Measurements from ENCODE around the gene URB2. TPM values are rescaled to one million over a fixed set of nuclear protein-coding genes. Genes with fewer than 3 reads are reported as not detected.

Gene URB2
- total RNA-seq, 1 donor from 2014 or later = 9.0 TPM

GRCh38 chr1:229689273-229689672 lies 63.2 kb downstream of the URB2 start:
- Mint-ChIP-seq H3K4me1 (ENCODE audit: low read depth, unreplicated experiment) (peaks cover 16% of the 10 kb centered on the region), H3K36me3 (ENCODE audit: unreplicated experiment) (peaks cover 20% of the 10 kb centered on the region), H3K27me3 (ENCODE audit: unreplicated experiment) (peaks cover 11% of the 10 kb centered on the region), H3K9me3 (ENCODE audit: unreplicated experiment) (peaks cover 18% of the 10 kb centered on the region), H3K4me3 (ENCODE audit: unreplicated experiment) (no peak overlapping the region), H3K27ac (ENCODE audit: unreplicated experiment) (no peak overlapping the region)
- TF ChIP-seq CTCF (IDR thresholded peaks at IDR 0.05; ENCODE audit: partially characterized antibody, unreplicated experiment) = no peak
- DNase-seq = no peak

- Mint-ChIP-seq H3K36me3 (ENCODE audit: unreplicated experiment) (peaks cover 14% of the 10 kb centered on the region), H3K4me1 (ENCODE audit: low read depth, unreplicated experiment) (peaks cover 23% of the 10 kb centered on the region)
Observed at GRCh38 chr1:229689904-229690303, 63.9 kb downstream of the URB2 start.

GRCh38 chr1:229690662-229691061 lies 64.6 kb downstream of the URB2 start:
- no peak overlapping the region for H3K27ac Mint-ChIP-seq (ENCODE audit: unreplicated experiment)
- H3K36me3 Mint-ChIP-seq (ENCODE audit: unreplicated experiment) = peaks cover 6% of the 10 kb centered on the region
- H3K9me3 Mint-ChIP-seq (ENCODE audit: unreplicated experiment) = peaks cover 23% of the 10 kb centered on the region
- H3K27me3 Mint-ChIP-seq (ENCODE audit: unreplicated experiment) = peaks cover 20% of the 10 kb centered on the region
- H3K4me1 Mint-ChIP-seq (ENCODE audit: low read depth, unreplicated experiment) = peaks cover 30% of the 10 kb centered on the region
- DNase-seq = no peak
- H3K4me3 Mint-ChIP-seq (ENCODE audit: unreplicated experiment) = no peak overlapping the region
- no peak for TF ChIP-seq CTCF (IDR thresholded peaks at IDR 0.05; ENCODE audit: partially characterized antibody, unreplicated experiment)

More at GRCh38 chr1:229689904-229690303, 63.9 kb downstream of the URB2 start:
- DNase-seq = no peak
- no peak overlapping the region for H3K27ac Mint-ChIP-seq (ENCODE audit: unreplicated experiment)
- peaks cover 21% of the 10 kb centered on the region for H3K9me3 Mint-ChIP-seq (ENCODE audit: unreplicated experiment)
- no peak overlapping the region for H3K4me3 Mint-ChIP-seq (ENCODE audit: unreplicated experiment)
- H3K27me3 Mint-ChIP-seq (ENCODE audit: unreplicated experiment) = peaks cover 17% of the 10 kb centered on the region
- TF ChIP-seq CTCF (IDR thresholded peaks at IDR 0.05; ENCODE audit: partially characterized antibody, unreplicated experiment) = no peak

GRCh38 chr1:229691362-229691761 lies 65.3 kb downstream of the URB2 start:
- peaks cover 35% of the 10 kb centered on the region for H3K4me1 Mint-ChIP-seq (ENCODE audit: low read depth, unreplicated experiment)
- peaks cover 20% of the 10 kb centered on the region for H3K27me3 Mint-ChIP-seq (ENCODE audit: unreplicated experiment)
- H3K9me3 Mint-ChIP-seq (ENCODE audit: unreplicated experiment) = peaks cover 23% of the 10 kb centered on the region
- no peak overlapping the region for H3K27ac Mint-ChIP-seq (ENCODE audit: unreplicated experiment)
- no peak overlapping the region for H3K4me3 Mint-ChIP-seq (ENCODE audit: unreplicated experiment)
- H3K36me3 Mint-ChIP-seq (ENCODE audit: unreplicated experiment) = no peaks in the 10 kb centered on the region
- no peak for TF ChIP-seq CTCF (IDR thresholded peaks at IDR 0.05; ENCODE audit: partially characterized antibody, unreplicated experiment)
- no peak for DNase-seq

GRCh38 chr1:229693129-229693900 lies 67.3 kb downstream of the URB2 start:
- TF ChIP-seq CTCF (IDR thresholded peaks at IDR 0.05; ENCODE audit: partially characterized antibody, unreplicated experiment) = no peak
- H3K27me3 Mint-ChIP-seq (ENCODE audit: unreplicated experiment) = peaks cover 17% of the 10 kb centered on the region
- DNase-seq = peak; percentile 31
- no peaks in the 10 kb centered on the region for H3K36me3 Mint-ChIP-seq (ENCODE audit: unreplicated experiment)
- peak overlapping the region; percentile 63 for H3K4me3 Mint-ChIP-seq (ENCODE audit: unreplicated experiment)
- H3K9me3 Mint-ChIP-seq (ENCODE audit: unreplicated experiment) = peaks cover 25% of the 10 kb centered on the region
- H3K4me1 Mint-ChIP-seq (ENCODE audit: low read depth, unreplicated experiment) = peaks cover 37% of the 10 kb centered on the region
- peak overlapping the region; percentile 92 for H3K27ac Mint-ChIP-seq (ENCODE audit: unreplicated experiment)

Data from glutamatergic neuron (in vitro differentiated cells).